ENCODE data around the gene PTPN3. TPM values are rescaled to one million over a fixed set of nuclear protein-coding genes. Genes with fewer than 3 reads are reported as not detected.
"Not testable (repeated sequence)": the region's sequence is repeated elsewhere in the genome, so short reads cannot be mapped to it uniquely, and the experiment has no call there.

Gene PTPN3
- total RNA-seq, 3 donors from 2014 or later (not counting 1 experiment from before 2014, with no cell fraction given) = not detected

GRCh38 chr9:109512170-109512756, 14.2 kb upstream of the PTPN3 start:
- peaks cover 10 to 17% of the 10 kb centered on the region in 2 donors for H3K27me3 Mint-ChIP-seq (ENCODE audit: low read depth in 2 of 2)

DNA sequence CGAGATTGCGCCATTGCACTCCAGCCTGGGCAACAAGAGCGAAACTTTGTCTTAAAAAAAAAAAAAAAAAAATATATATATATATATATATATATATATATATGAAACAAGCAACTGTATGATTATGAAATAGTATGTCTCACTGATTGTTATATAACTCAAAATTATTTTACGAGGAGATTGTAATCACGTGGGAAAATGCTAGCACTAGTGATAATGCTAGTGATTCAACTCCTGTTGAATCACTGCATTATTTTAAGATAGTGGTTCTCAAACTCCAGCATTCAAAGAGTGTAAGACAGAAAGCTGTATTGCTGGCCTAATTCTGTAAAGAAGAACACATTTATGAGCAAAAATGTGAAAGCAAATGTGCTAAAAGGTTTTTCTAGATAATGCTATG, 12.4 kb upstream of the PTPN3 start:
- Histone ChIP-seq H3K4me3 (ENCODE audit: low read length) (no peak overlapping the region), H3K27me3 (ENCODE audit: control insufficient read depth, insufficient read depth, low read length) (peaks cover 2% of the 10 kb centered on the region), H3K36me3 (ENCODE audit: control insufficient read depth, insufficient read depth, low read length) (no peaks in the 10 kb centered on the region), H3K9me3 (ENCODE audit: control insufficient read depth, insufficient read depth, low read length) (no peaks in the 10 kb centered on the region), H3K4me1 (ENCODE audit: control insufficient read depth, insufficient read depth, low read length) (no peaks in the 10 kb centered on the region), H3K27ac (ENCODE audit: low read length) (no peak overlapping the region)
- intact Hi-C loops (cut with micrococcal nuclease) = no loop called here
- H3K9me3 Mint-ChIP-seq = no peaks in the 10 kb centered on the region
- ATAC-seq (no peak), DNase-seq (no peak)
- H3K36me3 Mint-ChIP-seq = no peaks in the 10 kb centered on the region
- no peak overlapping the region for H3K27ac Mint-ChIP-seq
- peaks cover 8 to 10% of the 10 kb centered on the region in 2 donors for H3K27me3 Mint-ChIP-seq (ENCODE audit: low read depth in 2 of 2)
- TF ChIP-seq CTCF (IDR thresholded peaks at IDR 0.05) = no peak
- H3K4me1 Mint-ChIP-seq = no peaks in the 10 kb centered on the region
- 100% methylated on average over 2 of the region's 5 CpGs for WGBS (ENCODE audit: insufficient coverage)
- H3K4me3 Mint-ChIP-seq = no peak overlapping the region

More at GRCh38 chr9:109512170-109512756, 14.2 kb upstream of the PTPN3 start:
- Histone ChIP-seq H3K4me1 (ENCODE audit: control insufficient read depth, insufficient read depth, low read length) (no peaks in the 10 kb centered on the region), H3K36me3 (ENCODE audit: control insufficient read depth, insufficient read depth, low read length) (no peaks in the 10 kb centered on the region), H3K27me3 (ENCODE audit: control insufficient read depth, insufficient read depth, low read length) (no peaks in the 10 kb centered on the region), H3K4me3 (ENCODE audit: low read length) (no peak overlapping the region), H3K9me3 (ENCODE audit: control insufficient read depth, insufficient read depth, low read length) (no peaks in the 10 kb centered on the region), H3K27ac (ENCODE audit: low read length) (no peak overlapping the region)
- Mint-ChIP-seq H3K4me1 (no peaks in the 10 kb centered on the region), H3K4me3 (no peak overlapping the region), H3K27ac (no peak overlapping the region), H3K36me3 (no peaks in the 10 kb centered on the region), H3K9me3 (peaks cover 0 to 7% of the 10 kb centered on the region in 2 donors)
- WGBS (ENCODE audit: insufficient coverage) = 64% methylated on average over 4 of the region's 4 CpGs
- no peak for DNase-seq
- ATAC-seq = no peak
- intact Hi-C loops (cut with micrococcal nuclease) = no loop called here
- TF ChIP-seq CTCF (IDR thresholded peaks at IDR 0.05) = no peak

DNA sequence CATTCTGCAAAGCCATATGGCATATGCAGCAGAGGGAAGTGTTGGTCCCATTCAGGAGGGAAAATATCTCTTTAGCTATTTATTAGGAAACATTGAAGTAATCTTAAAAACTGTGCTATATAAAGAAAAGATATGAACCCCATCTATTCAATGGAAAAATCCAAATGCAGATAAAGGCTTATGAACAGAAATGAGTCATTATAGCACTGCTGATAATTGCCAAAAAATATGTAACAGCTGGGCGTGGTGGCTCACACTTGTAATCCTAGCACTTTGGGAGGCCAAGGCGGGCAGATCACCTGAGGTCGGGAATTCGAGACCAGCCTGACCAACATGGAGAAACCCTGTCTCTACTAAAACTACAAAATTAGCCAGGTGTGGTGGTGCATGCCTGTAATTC, 11.9 kb upstream of the PTPN3 start:
- H3K27me3 Mint-ChIP-seq (ENCODE audit: low read depth in 2 of 2); H3K4me3 ChIP-seq (ENCODE audit: low read length); H3K4me1 Mint-ChIP-seq; H3K27me3 ChIP-seq (ENCODE audit: control insufficient read depth, insufficient read depth, low read length); H3K27ac ChIP-seq (ENCODE audit: low read length); intact Hi-C loops (cut with micrococcal nuclease); H3K27ac Mint-ChIP-seq; H3K36me3 ChIP-seq (ENCODE audit: control insufficient read depth, insufficient read depth, low read length); H3K9me3 Mint-ChIP-seq; H3K4me3 Mint-ChIP-seq; H3K9me3 ChIP-seq (ENCODE audit: control insufficient read depth, insufficient read depth, low read length); H3K36me3 Mint-ChIP-seq; ATAC-seq; DNase-seq; H3K4me1 ChIP-seq (ENCODE audit: control insufficient read depth, insufficient read depth, low read length): not testable (repeated sequence)
- 40% methylated on average over 1 of the region's 4 CpGs for WGBS (ENCODE audit: insufficient coverage)

DNA sequence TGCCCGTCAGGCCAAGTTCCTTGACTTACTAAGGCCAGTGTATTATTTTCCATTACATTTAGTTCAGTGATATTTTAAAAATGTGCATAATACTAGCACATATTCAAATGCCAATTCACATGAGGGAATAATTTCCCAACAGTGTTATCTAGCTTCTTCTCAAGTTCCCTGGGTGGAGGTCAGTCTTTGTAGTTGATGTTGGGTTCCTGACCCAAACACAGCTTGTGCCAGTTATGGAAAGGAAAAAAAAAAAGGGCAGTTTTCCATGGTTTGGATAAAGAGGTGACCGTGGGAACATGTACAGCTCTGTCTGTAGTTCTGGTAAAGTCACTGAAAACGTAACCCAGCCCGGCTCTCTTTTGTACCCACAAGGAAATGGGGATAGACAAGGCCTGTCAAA, 11.5 kb upstream of the PTPN3 start:
- Histone ChIP-seq H3K4me1 (ENCODE audit: control insufficient read depth, insufficient read depth, low read length) (no peaks in the 10 kb centered on the region), H3K36me3 (ENCODE audit: control insufficient read depth, insufficient read depth, low read length) (no peaks in the 10 kb centered on the region), H3K27ac (ENCODE audit: low read length) (no peak overlapping the region), H3K27me3 (ENCODE audit: control insufficient read depth, insufficient read depth, low read length) (peaks cover 2% of the 10 kb centered on the region), H3K9me3 (ENCODE audit: control insufficient read depth, insufficient read depth, low read length) (no peaks in the 10 kb centered on the region), H3K4me3 (ENCODE audit: low read length) (no peak overlapping the region)
- no peaks in the 10 kb centered on the region for H3K9me3 Mint-ChIP-seq
- no peak overlapping the region for H3K4me3 Mint-ChIP-seq
- ATAC-seq (no peak), DNase-seq (no peak)
- no peak for TF ChIP-seq CTCF (IDR thresholded peaks at IDR 0.05)
- H3K4me1 Mint-ChIP-seq = no peaks in the 10 kb centered on the region
- intact Hi-C loops (cut with micrococcal nuclease) = no loop called here
- WGBS (ENCODE audit: insufficient coverage) = 33% methylated on average over 4 of the region's 4 CpGs
- no peaks in the 10 kb centered on the region for H3K36me3 Mint-ChIP-seq
- peaks cover 8 to 12% of the 10 kb centered on the region in 2 donors for H3K27me3 Mint-ChIP-seq (ENCODE audit: low read depth in 2 of 2)
- H3K27ac Mint-ChIP-seq = no peak overlapping the region

Data from natural killer cell (primary cell).